ENCODE data around the gene HEXIM1.

DNA sequence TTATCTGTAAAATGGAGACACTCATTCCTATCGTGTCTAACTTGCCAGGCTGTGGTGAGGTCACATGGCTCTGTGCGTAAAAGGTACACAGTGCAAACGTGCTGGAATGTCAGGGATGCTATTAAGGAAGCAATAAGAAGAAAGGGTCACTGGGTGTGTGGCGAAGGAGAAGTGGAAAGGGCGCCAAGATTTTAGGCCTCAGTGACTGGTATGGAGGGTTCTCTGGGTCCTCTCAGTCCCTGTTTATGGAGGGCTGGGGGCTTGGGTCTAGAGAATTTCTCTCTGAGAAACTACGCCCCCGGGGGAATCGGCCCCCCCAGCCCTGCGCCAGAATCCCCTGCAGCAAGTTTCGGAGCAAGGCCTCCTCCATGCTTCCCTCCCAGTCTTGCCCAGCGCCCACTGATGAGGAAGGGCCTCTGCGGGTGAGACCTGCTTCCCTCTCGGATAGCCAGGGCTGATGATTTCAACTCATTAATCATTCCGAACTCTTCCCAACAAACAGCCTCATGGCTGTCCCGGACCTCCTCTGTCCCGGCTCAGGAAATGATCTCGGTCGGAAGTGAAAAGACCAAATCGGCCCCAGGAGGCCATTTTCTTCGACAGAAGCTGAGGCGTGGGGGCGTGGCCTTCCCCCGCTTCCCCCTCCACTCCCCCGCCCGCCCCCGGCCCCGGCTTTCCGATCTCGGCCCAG lies 1.2 kb upstream of the HEXIM1 start:
- no peak for TF ChIP-seq POLR2A (IDR thresholded peaks at IDR 0.05)
- TF ChIP-seq, protein P1, sequence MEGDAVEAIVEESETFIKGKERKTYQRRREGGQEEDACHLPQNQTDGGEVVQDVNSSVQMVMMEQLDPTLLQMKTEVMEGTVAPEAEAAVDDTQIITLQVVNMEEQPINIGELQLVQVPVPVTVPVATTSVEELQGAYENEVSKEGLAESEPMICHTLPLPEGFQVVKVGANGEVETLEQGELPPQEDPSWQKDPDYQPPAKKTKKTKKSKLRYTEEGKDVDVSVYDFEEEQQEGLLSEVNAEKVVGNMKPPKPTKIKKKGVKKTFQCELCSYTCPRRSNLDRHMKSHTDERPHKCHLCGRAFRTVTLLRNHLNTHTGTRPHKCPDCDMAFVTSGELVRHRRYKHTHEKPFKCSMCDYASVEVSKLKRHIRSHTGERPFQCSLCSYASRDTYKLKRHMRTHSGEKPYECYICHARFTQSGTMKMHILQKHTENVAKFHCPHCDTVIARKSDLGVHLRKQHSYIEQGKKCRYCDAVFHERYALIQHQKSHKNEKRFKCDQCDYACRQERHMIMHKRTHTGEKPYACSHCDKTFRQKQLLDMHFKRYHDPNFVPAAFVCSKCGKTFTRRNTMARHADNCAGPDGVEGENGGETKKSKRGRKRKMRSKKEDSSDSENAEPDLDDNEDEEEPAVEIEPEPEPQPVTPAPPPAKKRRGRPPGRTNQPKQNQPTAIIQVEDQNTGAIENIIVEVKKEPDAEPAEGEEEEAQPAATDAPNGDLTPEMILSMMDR (IDR thresholded peaks at IDR 0.05): no peak
